Neuronal stem cell (in vitro differentiated cells): ENCODE data around the gene PIK3AP1.

Source experiments
- DNase-seq: peaks from one replicate; pipeline ENCODE4 v3.0.0-alpha.2; 2013; ENCODE audit warnings: low spot score
- H2AFZ ChIP-seq: one replicate; pipeline ENCODE4 v1.6.1; 2013; ENCODE audit warnings: mild to moderate bottlenecking, low read length, inconsistent platforms
- H2AK5ac ChIP-seq: 2 replicates; pipeline ENCODE4 v1.6.1; 2013; ENCODE audit warnings: low read depth, mild to moderate bottlenecking, inconsistent platforms, low read length, moderate library complexity, mixed read lengths
- H2BK120ac ChIP-seq: 2 replicates; pipeline ENCODE4 v1.6.1; 2013; ENCODE audit warnings: low read depth, mild to moderate bottlenecking, inconsistent platforms, low read length, moderate library complexity, mixed read lengths
- H2BK12ac ChIP-seq: one replicate; pipeline ENCODE4 v1.6.1; 2013; ENCODE audit warnings: low read length, inconsistent platforms
- H2BK15ac ChIP-seq: 2 replicates; pipeline ENCODE4 v1.6.1; 2013; ENCODE audit warnings: mild to moderate bottlenecking, low read length, inconsistent platforms, mixed read lengths
- H2BK5ac ChIP-seq: one replicate; pipeline ENCODE4 v1.6.1; 2013; ENCODE audit warnings: inconsistent platforms, mild to moderate bottlenecking, low read length, moderate library complexity
- H3K14ac ChIP-seq: one replicate; pipeline ENCODE4 v1.6.1; 2013; ENCODE audit warnings: low read length, inconsistent platforms
- H3K18ac ChIP-seq: 2 replicates; pipeline ENCODE4 v1.6.1; 2013; ENCODE audit warnings: low read length, inconsistent platforms
- H3K23ac ChIP-seq: 2 replicates; pipeline ENCODE4 v1.6.1; 2013; ENCODE audit warnings: low read depth, mild to moderate bottlenecking, mixed read lengths, low read length, inconsistent platforms; ENCODE audit not compliant: poor library complexity
- H3K27ac ChIP-seq: replicated peaks from 3 replicates; pipeline ENCODE4 v1.5.1; 2013; ENCODE audit warnings: low read length, inconsistent platforms
- H3K27me3 ChIP-seq, 3 experiments: 2 replicates each; pipeline ENCODE4 v1.6.1; 2013; ENCODE audit warnings: low read length in 3 of 3, mild to moderate bottlenecking in 2 of 3, inconsistent platforms in 1 of 3, low read depth in 1 of 3, mixed read lengths in 1 of 3, moderate library complexity in 1 of 3; ENCODE audit not compliant: control insufficient read depth in 3 of 3, insufficient read depth in 3 of 3
- H3K36me3 ChIP-seq, 2 donors: replicated peaks in 1 of 2; 2 replicates each; pipeline ENCODE4 v1.6.1; 2013; ENCODE audit warnings: low read length in 2 of 2; ENCODE audit not compliant: control insufficient read depth in 2 of 2, insufficient read depth in 2 of 2
- H3K4ac ChIP-seq: 2 replicates; pipeline ENCODE4 v1.6.1; 2013; ENCODE audit warnings: inconsistent platforms, mild to moderate bottlenecking, low read length, moderate library complexity
- H3K4me1 ChIP-seq, 2 donors: 1 replicate in 1 of 2; 2 replicates in 1 of 2; pipeline ENCODE4 v1.6.1; 2013; ENCODE audit warnings: low read length in 2 of 2, low read depth in 1 of 2; ENCODE audit not compliant: control insufficient read depth in 2 of 2, insufficient read depth in 1 of 2
- H3K4me2 ChIP-seq: one replicate; pipeline ENCODE4 v1.6.1; 2013; ENCODE audit warnings: mild to moderate bottlenecking, low read length, inconsistent platforms; ENCODE audit not compliant: insufficient read depth, poor library complexity, severe bottlenecking
- H3K4me3 ChIP-seq, 2 donors: 2 replicates each; pipeline ENCODE4 v1.5.1; 2013; ENCODE audit warnings: low read length in 2 of 2, mild to moderate bottlenecking in 2 of 2, inconsistent platforms in 1 of 2, moderate library complexity in 1 of 2
- H3K79me1 ChIP-seq: one replicate; pipeline ENCODE4 v1.6.1; 2013; ENCODE audit warnings: low read depth, mild to moderate bottlenecking, inconsistent platforms, low read length, moderate library complexity
- H3K9ac ChIP-seq: one replicate; pipeline ENCODE4 v1.6.1; 2013; ENCODE audit warnings: mild to moderate bottlenecking, low read depth, low read length, inconsistent platforms; ENCODE audit not compliant: poor library complexity
- H3K9me3 ChIP-seq, 2 donors: replicated peaks in 1 of 2; 2 replicates each; pipeline versions ENCODE3 to v1.6.1; 2013; ENCODE audit warnings: low read length in 2 of 2, mild to moderate bottlenecking in 2 of 2, inconsistent platforms in 1 of 2, low read depth in 1 of 2, mixed read lengths in 1 of 2, moderate library complexity in 1 of 2; ENCODE audit not compliant: control insufficient read depth in 2 of 2, insufficient read depth in 1 of 2
- H4K8ac ChIP-seq: one replicate; pipeline ENCODE4 v1.6.1; 2013; ENCODE audit warnings: low read depth, mild to moderate bottlenecking, inconsistent platforms, low read length, moderate library complexity
- H4K91ac ChIP-seq: one replicate; pipeline ENCODE4 v1.6.1; 2013; ENCODE audit warnings: low read length, low read depth, mild to moderate bottlenecking, inconsistent platforms; ENCODE audit not compliant: poor library complexity
- WGBS, 2 donors: extraction: QIAGEN DNeasy Blood & Tissue Kit; methylation state at CpG; one replicate each; pipeline ENCODE4 v1.1.7; 2013; ENCODE audit warnings: missing lambda C conversion rate in 2 of 2, mixed read lengths in 1 of 2; ENCODE audit not compliant: insufficient read length in 2 of 2, insufficient replicate concordance in 1 of 2; ENCODE audit errors: extremely low coverage in 2 of 2; 5-methylcytosine and 5-hydroxymethylcytosine counted together

Gene PIK3AP1

GRCh38 chr10:96656839-96657238, 63.5 kb downstream of the PIK3AP1 start:
- Histone ChIP-seq H3K4me1 (peaks cover 0 to 5% of the 10 kb centered on the region in 2 donors), H3K36me3 (no peaks in the 10 kb centered on the region), H3K79me1 (no peaks in the 10 kb centered on the region), H3K27me3 (no peaks in the 10 kb centered on the region), H3K4me2 (no peak overlapping the region), H3K14ac (no peak overlapping the region), H2BK12ac (no peak overlapping the region), H3K9me3 (no peaks in the 10 kb centered on the region), H4K91ac (no peak overlapping the region), H3K4ac (no peak overlapping the region), H3K9ac (no peak overlapping the region), H2BK5ac (no peak overlapping the region), H3K23ac (no peak overlapping the region), H3K18ac (no peak overlapping the region), H4K8ac (no peak overlapping the region), H2AK5ac (no peak overlapping the region), H2AFZ (no peak overlapping the region), H3K27ac (no peak overlapping the region), H2BK15ac (no peak overlapping the region), H2BK120ac (no peak overlapping the region), H3K4me3 (no peak overlapping the region)
- WGBS, 2 donors = no CpG with 5 or more reads among the region's 9 CpGs
- DNase-seq = no peak

DNA sequence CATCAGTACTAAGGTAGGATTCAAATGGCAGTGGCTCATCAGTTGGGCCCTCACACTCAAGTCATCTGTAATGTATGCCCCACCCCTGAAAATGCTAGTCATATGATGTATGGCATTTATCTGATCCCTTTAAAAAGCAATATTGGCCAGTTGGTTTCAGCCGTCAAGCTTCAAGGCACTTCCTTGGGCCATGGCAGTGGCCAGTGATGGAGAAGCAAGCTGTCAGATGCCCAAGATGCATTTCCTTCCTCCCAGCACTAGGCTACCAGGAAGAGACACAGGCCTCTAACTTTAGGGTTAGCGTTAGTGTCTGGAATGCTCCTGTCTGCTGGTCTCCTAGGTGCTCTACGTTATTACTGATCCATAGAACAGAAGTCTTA, 64.1 kb downstream of the PIK3AP1 start:
- H4K8ac ChIP-seq = no peak overlapping the region
- H4K91ac ChIP-seq = no peak overlapping the region
- peaks cover 0 to 5% of the 10 kb centered on the region in 2 donors for H3K4me1 ChIP-seq
- DNase-seq = no peak
- no peak overlapping the region for H3K23ac ChIP-seq
- no peak overlapping the region for H3K4me2 ChIP-seq
- no CpG with 5 or more reads among the region's 3 CpGs for WGBS, 2 donors
- no peak overlapping the region for H2BK120ac ChIP-seq
- no peak overlapping the region for H3K4ac ChIP-seq
- no peaks in the 10 kb centered on the region for H3K27me3 ChIP-seq
- no peak overlapping the region for H2BK12ac ChIP-seq
- no peak overlapping the region for H2BK5ac ChIP-seq
- H3K36me3 ChIP-seq = no peaks in the 10 kb centered on the region
- no peaks in the 10 kb centered on the region for H3K79me1 ChIP-seq
- no peak overlapping the region for H2AK5ac ChIP-seq
- no peaks in the 10 kb centered on the region for H3K9me3 ChIP-seq
- H2AFZ ChIP-seq = no peak overlapping the region
- H3K27ac ChIP-seq = no peak overlapping the region
- no peak overlapping the region for H3K18ac ChIP-seq
- H2BK15ac ChIP-seq = no peak overlapping the region
- H3K9ac ChIP-seq = no peak overlapping the region
- H3K4me3 ChIP-seq = no peak overlapping the region
- no peak overlapping the region for H3K14ac ChIP-seq

DNA sequence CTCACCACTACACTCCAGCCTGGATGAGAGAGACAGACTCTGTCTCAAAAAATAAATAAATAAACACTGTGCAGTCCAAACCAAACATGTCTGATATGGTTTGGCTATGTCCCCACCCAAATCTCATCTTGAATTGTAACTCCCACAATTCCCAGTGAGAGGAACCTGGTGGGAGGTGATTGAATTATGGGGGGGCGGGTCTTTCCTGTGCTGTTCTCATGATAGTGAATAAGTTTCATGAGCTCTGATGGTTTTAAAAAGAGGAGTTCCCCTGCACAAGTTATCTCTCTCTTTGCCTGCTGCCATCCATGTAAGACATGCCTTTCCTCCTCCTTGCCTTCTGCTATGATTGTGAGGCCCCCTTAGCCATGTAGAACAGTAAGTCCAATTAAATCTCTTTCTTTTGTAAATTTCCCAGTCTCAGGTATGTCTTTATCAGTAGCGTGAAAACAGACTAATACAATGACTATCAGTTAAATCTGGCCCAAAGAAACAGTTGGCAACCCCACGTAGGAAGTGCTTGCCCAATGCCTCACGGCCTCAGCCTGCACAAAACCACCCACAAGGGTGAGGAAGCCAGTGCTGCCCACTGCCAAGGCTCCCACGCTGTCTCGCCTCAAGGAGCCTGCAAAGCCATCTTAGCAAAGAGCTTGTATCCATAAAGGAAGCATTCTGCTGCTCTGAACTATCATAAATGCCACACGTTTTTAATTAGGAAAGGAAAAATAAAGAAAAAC, 64.7 kb downstream of the PIK3AP1 start:
- Histone ChIP-seq H3K36me3 (no peaks in the 10 kb centered on the region), H4K91ac (no peak overlapping the region), H3K4ac (no peak overlapping the region), H2BK15ac (no peak overlapping the region), H3K4me1 (peaks cover 0 to 5% of the 10 kb centered on the region in 2 donors), H3K9ac (no peak overlapping the region), H3K9me3 (no peaks in the 10 kb centered on the region), H2AFZ (no peak overlapping the region), H2BK5ac (no peak overlapping the region), H3K27ac (no peak overlapping the region), H3K23ac (no peak overlapping the region), H2AK5ac (no peak overlapping the region), H3K14ac (no peak overlapping the region), H2BK120ac (no peak overlapping the region), H3K27me3 (no peaks in the 10 kb centered on the region), H3K4me2 (no peak overlapping the region), H3K79me1 (no peaks in the 10 kb centered on the region), H4K8ac (no peak overlapping the region), H2BK12ac (no peak overlapping the region), H3K4me3 (no peak overlapping the region), H3K18ac (no peak overlapping the region)
- no peak for DNase-seq
- no CpG with 5 or more reads among the region's 7 CpGs for WGBS, 2 donors

DNA sequence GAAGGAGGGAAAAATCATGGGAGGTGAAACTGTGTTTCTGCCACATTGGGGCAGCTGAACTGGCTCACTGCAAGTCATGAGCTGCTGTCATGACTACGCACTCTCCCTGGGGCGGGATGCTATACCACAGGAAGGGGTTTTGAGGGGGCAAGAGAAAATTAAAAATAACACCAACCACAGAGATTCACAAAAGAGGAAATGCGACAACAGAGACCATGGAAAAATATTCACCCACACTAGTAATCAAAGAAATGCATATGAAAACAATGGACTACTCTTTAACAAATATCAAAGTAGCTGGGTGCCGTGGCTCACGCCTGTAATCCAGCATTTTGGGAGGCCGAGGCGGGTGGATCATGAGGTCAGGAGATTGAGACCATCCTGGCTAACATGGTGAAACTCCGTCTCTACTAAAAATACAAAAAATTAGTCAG, 68.3 kb downstream of the PIK3AP1 start:
- H2BK5ac ChIP-seq = no peak overlapping the region
- H3K4ac ChIP-seq = no peak overlapping the region
- H2AFZ ChIP-seq = no peak overlapping the region
- H3K14ac ChIP-seq = no peak overlapping the region
- no peak overlapping the region for H3K18ac ChIP-seq
- H3K9ac ChIP-seq = no peak overlapping the region
- H3K23ac ChIP-seq = no peak overlapping the region
- H4K8ac ChIP-seq = no peak overlapping the region
- H3K27ac ChIP-seq = no peak overlapping the region
- H2BK15ac ChIP-seq = no peak overlapping the region
- no peaks in the 10 kb centered on the region for H3K9me3 ChIP-seq
- DNase-seq = no peak
- no peaks in the 10 kb centered on the region for H3K36me3 ChIP-seq
- no peak overlapping the region for H2AK5ac ChIP-seq
- H3K4me1 ChIP-seq = no peaks in the 10 kb centered on the region
- H4K91ac ChIP-seq = no peak overlapping the region
- H3K4me3 ChIP-seq = no peak overlapping the region
- peaks cover 0 to 9% (median 0%) of the 10 kb centered on the region in 3 experiments for H3K27me3 ChIP-seq
- no peak overlapping the region for H2BK120ac ChIP-seq
- no peak overlapping the region for H3K4me2 ChIP-seq
- H2BK12ac ChIP-seq = no peak overlapping the region
- H3K79me1 ChIP-seq = no peaks in the 10 kb centered on the region
- WGBS, 2 donors = no CpG with 5 or more reads among the region's 8 CpGs
